ENCODE data around the gene MAN2B1.

The MAN2B1 gene

DNA sequence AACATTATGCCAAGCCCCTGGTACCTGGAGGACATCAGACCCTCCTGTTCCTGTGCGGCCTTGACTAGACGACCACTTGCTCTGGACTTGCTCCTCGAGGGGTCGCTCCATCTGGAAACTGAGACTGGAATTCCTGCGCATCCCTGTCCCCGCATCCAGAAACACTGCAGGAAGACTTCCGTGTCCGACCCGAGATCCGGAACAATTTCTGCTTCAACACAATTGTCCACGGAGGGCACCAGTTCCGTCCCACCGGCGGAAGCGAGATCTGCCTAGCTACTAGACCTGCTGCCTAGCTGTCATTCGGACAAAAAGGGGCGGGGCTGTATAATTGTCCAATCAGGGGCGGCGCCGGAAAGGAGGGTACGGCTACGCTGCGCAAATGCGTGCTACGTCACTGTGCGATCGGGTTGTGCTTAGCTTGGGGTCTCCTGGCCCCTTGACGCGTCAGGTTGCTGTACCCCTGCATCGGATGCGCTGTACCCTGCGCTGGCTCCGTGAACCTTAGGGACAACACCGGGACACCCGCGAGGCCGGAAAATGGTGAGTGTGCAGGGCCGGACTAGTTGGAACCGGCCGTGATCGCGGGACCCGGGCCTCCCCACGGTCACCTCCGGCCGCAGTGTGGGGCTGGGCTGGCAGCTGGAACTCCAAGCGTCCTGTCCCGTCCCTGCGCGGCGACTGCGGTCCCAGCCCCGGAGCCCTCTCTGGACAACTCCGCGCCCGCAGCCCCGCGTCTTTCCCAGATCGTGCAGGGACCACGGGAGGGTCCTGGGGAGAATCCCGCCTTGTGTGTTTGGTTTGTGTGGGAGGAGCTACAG lies 55.8 kb downstream of the MAN2B1 start, which contains the start of the genes ZNF490 and ZNF791:
TSS of gene ZNF490 (minus strand) at position 274 of the 821 bp plus-strand sequence. CDS start at position 141, 133 bp downstream.
TSS of gene ZNF791 (plus strand) at position 381 of the 821 bp plus-strand sequence. CDS start at position 541, 160 bp downstream.
- peak; percentile 99 for DNase-seq

GRCh38 chr19:12607631-12608030 lies 58.9 kb downstream of the MAN2B1 start:
- peak; percentile 13 to 17 for DNase-seq

GRCh38 chr19:12606796-12607195 lies 59.7 kb downstream of the MAN2B1 start:
- DNase-seq, result no peak

DNA sequence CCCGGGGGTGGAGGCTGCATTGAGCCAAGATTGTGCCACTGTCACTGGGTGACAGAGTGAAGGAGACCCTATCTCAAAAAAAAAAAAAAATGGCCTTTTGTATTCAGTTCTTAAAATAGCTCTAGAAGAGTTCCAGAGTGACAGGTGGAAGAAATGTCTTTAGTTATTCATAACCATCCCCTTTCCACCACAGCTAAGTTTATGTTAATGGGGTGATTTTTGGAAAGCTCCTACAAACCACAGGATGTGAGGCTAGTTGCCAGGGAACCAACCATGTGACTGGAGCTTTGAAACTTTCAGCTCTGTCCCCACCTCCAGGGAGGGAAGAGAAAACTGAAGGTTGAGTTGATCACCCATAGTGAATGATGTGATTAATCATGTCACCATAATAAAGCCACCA lies 62.8 kb downstream of the MAN2B1 start:
- peak; percentile 46 to 53 for DNase-seq

GRCh38 chr19:12597594-12597993 lies 68.9 kb downstream of the MAN2B1 start:
- DNase-seq, result no peak

DNA sequence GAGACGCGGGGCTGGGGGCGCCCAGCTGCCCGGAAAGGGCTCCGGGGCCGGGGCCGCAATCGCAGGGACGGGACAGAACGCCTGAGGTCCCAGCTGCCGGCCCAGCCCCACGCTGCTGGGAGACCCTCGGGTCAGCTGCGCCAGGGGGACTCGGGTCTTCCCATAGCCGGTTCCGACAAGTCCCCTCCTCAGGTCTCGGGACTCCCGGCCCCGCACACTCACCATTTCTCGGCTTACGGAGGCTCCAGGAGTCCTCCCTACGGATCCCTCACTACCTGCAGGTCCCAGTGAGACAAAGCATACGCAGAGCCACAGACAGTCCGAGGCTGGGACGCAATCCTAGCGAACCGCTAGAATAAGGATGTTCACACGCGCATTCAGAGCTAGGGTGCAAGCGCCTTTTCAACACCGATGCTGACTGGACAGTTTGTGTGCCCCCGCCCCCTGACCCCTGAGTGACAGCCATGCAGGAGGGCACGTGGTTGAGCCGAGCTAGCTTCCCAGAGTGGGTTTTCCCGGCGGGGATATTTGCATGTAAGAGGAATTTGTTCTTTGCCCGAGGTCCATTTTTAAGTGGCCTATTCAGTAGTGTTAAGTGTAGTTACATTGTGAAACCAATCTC lies 69.5 kb downstream of the MAN2B1 start:
- DNase-seq, result no peak
